CD4-positive, alpha-beta T cell treated with Interleukin-2 at 100 ng/mL for 4 hours (primary cell): Measurements from ENCODE around the gene BCAS3.
"Not testable (repeated sequence)": the region's sequence is repeated elsewhere in the genome, so short reads cannot be mapped to it uniquely, and the experiment has no call there.

ENCODE experiments used
- DNase-seq: peaks from one replicate; pipeline ENCODE4 v3.0.0-alpha.2; 2020; ENCODE audit warnings: low spot score

BCAS3 gene

DNA sequence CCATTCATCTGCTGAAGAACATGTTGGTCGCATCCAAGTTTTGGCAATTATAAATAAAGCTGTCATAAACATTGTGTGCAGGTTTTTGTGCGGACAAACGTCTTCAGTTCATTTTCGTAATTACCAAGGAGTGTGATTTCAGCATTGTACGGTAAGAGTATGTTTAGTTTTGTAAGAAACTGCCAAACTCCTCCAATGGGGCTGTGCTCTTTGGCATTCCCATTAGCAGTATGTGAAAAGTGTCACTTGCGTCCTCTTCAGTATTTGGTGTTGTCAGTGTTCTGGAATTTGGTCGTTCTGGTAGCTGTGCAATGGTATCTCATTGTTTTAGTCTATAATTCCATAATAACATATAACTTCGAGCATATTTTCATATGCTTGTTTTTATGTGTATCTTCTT, 120.9 kb downstream of the BCAS3 start:
- no peak for DNase-seq

DNA sequence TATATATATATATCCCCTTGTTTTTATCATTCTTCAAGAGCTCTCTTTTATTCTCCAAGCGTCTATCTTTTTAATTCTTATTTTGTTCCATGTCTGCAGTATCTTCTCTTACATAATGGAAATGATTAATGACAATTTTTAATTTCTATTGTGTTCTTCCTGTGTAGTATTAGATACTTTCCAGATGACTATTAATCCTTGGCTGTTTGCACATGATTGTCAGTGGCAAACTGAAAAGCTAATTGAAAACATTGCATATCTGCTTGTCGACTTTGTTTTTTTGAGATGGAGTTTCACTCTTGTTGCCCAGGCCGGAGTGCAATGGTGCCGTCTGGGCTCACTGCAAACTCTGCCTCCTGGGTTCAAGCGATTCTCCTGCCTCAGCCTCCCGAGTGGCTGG, 124.7 kb downstream of the BCAS3 start:
- no peak for DNase-seq

DNA sequence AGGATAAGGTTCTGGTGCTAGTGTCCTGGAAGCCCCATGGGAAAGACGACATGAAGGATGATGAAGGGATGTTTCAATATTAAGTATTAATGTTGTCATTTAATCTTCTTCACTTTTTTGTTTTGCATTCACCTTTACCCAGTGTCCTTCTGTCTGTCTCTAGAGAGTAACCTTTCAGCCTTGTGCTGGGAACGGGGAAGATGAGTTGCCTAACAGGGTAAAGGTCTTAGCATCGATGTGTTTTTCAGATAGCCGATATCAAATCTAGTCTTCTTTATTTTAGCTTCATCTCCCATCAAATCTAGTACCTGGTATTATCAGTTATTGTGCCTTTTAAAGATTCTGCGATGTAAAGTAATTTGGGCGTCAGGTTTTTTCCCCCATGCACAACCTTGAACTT, 125.4 kb downstream of the BCAS3 start:
- DNase-seq: no peak

DNA sequence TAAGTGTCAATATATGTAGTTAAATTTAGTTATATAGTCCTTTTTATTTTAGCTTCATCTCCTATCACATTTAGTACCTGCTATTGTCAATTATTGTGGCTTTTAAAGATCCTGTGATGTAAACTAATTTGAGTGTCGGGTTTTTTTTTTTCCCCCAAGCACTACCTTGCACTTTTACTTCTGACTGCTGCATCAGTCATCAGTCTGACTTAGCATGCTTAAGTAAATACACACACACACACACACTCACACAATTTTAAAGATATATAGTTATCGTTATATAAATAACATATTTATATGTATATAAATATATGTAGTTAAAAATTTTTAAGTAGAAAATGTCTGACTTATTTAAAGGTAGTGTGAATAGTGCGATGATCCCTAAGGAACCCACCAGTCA, 127.2 kb downstream of the BCAS3 start:
- DNase-seq: no peak

DNA sequence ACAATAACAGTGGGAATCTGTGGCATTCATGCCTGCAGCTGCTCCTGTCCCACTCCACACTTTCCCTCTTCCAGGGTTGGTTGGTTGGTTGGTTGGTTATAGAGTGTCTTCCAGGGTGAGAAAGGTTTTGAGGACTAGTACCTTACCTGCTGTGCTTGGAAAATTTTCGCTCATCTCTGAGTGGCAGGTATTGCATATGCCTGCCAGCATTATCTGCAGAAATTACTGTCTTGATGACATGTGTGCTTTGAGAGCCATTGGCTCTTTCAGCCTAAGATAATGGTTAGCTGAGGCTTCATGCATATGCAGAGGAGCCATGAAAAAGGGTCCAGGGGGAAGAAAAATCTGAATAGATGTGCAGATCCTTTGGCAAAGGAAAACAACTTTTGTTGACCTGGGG, 131.8 kb downstream of the BCAS3 start:
- DNase-seq: no peak

DNA sequence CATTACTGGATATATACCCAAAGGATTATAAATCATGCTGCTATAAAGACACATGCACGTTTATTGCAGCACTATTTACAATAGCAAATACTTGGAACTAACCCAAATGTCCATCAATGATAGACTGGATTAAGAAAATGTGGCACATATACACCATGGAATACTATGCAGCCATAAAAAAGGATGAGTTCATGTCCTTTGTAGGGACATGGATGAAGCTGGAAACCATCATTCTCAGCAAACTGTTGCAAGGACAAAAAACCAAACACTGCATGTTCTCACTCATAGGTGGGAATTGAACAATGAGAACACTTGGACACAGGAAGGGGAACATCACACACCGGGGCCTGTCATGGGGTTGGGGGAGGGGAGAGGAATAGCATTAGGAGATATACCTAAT, 137.3 kb downstream of the BCAS3 start:
- DNase-seq: not testable (repeated sequence)

DNA sequence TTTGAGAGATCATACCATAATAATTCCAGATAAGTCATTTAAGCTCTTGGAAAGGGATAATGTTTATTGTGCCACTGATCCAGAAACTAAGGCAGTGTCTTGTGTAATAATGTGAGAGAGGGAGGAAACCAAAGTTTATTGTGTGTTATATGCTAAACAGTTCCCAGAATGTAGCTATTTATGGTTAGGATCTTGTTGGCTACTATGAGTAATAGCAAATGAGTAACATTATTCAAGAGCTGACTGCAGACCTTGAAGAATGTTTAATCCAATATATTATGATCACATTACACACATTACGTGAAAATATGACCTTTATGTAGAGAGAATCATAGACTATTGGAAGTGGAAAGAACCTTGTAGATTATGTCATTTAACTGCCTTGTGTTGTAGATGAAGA, 139.5 kb downstream of the BCAS3 start:
- DNase-seq: no peak

DNA sequence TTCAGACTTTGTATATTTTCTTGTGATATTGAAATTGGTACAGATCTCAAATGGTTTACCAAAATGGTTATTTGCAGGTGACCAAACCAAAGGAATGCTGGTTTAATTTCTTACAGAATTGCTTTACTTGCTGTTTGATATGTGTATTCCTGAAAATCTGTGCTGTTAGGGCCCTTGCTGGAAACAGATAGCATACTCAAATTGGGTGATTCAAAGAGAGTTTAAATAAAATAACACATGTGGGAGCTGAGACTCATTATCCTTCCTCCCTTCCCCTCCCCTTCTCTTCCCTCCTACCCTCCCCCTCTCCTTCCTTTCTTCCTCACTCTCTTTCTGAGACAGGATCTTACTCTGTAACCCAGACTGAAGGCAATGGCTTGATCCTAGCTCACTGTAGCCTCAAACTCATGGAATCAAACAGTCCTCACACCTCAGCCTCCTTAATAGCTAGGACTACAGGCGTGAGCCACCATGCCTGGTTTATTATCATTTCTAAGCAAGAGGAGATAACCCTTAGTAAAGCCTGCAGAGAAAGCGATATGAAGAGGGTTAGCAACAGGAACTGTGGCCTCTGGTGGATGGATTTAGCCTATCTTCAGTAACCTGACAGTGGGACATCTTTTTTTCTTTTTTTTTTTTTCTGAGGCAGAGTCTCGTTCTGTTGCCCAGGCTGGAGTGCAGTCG, 141.9 kb downstream of the BCAS3 start:
- no peak for DNase-seq

DNA sequence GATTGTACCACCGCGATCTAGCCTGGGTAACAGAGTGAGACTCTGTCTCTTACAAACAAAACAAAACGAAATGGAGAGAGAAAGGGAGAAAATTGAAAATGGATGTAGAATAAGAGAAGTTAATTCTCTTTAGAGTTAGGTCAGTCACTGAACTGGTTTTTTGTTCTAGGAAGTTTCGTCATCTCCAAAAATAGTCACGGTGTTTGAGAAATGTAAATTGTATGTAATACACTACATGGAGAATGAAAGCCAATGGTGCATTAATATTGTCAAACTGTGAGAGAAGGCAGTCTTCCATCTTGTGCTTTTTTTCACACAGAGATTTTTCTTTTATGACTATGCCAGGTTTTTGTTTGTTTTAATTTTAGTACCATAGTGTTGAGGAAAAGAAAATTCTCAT, 145.9 kb downstream of the BCAS3 start:
- DNase-seq: no peak

DNA sequence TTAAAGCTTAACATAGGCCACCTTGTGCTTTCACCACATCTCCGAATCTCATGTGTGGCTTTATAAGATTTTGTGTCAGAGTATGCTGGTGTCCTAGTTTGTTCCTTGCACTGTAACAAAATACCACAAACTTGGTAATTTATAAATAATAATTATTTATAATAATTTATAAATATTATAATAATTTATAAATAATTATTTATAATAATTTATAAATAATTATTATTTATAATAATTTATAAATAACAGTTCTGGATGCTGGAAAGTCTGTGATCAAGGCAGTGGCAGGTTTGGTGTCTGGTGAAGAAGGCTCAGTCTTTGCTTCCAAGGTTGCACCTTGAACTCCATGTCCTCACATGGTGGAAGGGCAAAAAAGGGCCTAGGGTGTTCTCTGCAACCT, 147.7 kb downstream of the BCAS3 start:
- DNase-seq: no peak

DNA sequence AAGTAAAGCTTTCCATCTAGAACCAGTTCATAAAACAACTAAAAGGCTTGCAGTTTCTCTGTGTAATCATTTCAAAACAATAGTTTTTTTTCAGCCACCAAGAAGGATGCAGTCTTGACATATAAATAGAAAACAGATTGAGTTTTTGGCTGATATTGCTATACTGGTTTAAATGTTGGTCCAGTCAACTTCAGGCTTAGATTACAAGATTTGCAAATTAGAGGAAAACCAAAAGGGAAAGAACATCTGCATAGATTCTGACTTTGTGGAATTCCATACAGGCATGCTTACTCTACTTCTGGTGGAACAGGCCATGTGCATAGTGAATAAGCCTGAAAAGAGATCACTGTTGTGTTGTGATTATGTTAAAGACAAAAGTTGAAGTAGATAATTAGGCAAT, 150.3 kb downstream of the BCAS3 start:
- no peak for DNase-seq

DNA sequence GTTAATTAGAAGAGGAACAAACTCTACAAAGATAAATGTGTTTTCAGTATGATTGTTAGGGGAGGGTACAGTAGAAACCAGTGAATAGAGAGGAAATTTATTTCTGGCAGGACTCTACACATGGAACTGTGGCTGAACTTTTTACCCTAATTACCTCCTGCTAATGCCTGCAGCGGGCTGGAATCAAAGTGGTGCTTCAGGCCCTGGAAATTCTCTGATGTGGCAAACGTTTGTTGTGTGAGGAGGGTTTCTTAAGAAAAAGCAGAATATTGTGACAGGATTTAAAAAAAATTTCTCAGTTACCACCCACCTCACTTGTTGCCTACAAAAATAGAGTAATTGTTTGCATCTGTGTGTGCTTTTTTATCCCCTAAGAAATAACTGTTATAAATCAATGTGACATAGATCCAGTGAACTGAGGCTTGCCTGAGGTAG, 154.5 kb downstream of the BCAS3 start:
- DNase-seq: no peak

DNA sequence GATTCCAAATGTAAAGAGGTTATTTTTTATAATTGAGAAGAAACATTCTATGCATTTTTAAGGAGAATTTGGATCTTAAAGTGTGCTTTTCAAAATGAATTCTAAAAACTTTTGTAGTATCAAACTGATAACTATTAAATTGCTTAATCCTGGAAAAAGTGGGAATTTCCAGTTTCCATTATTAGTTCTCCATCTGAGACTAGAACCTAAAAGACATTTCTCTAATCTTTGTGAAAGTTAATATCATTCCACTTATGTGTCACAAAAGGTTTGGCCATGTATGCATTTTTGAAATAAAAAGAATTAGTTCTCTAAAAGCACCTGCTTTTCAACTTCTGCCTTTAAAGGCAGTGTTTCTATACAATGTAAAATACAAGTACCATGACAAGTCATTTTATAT, 155.0 kb downstream of the BCAS3 start:
- DNase-seq: no peak

DNA sequence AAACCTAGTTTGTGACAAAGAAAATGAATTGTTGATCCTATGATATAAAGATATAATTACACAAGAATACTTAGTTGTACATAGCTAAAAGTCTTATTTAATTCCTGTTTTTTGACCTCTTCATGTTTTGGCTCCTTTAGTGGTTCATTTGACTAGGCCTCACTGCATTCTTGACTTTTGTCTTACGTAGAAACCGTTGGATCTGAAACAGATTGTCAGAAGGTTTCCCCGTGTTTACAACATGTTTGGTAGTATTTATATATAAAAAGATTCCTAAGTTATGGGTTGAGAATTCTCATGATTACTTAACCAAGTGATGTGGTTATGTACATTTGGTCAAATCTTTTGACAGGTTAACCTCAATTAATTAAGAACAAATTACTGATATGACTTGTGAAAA, 162.8 kb downstream of the BCAS3 start:
- no peak for DNase-seq

DNA sequence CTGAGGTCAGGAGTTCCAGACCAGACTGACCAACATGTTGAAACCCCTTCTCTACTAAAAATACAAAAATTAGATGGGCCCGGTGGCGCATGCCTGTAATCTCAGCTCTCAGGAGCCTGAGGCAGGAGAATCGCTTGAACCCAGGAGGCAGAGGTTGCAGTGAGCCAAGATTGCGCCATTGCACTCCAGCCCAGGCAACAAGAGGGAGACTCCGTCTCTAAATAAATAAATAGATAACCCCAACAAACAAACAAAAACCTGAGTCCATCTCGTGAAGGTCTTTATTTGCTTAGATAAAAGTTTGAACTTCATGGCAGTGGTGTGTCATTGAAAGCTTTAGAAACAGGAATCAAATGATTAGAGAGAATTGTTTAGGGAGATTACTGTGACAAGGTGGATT, 167.4 kb downstream of the BCAS3 start:
- DNase-seq: no peak

DNA sequence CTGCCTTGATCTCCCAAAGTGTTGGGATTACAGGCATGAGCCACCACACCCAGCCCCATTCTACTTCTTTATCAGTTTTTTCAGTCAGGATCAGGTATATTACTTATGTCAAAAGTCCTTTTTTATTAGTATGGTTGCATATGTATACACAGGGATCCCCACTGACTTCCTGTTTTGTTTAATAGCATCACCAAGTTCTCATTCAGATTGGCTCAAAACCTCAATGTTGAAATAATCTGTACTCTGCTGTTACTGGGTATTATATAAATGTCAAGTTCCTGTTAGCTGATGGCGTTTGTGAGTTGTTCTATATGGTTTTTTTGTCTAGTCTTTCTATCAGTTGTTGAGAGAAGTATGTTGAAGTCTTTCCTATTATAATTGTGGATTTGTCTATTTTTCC, 168.5 kb downstream of the BCAS3 start:
- DNase-seq: no peak

DNA sequence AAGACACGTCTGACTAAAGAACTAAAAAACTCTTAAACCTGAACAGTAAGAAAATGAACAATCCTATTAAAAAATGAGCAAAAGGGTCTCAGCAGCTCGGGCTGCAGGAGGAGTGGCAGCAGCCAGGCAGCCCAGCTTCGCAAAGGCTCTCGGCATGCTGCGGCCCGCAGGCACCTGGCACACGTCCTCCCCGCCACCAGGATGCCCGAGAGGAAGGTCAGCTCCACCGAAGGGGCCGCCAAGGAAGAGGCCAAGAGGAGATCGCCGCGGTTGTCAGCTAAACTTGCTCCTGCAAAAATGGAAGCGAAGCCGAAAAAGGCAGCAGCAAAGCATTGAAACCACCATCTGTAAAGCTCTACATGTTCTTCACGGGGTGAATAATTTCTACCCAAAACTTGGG, 173.5 kb downstream of the BCAS3 start:
- no peak for DNase-seq

DNA sequence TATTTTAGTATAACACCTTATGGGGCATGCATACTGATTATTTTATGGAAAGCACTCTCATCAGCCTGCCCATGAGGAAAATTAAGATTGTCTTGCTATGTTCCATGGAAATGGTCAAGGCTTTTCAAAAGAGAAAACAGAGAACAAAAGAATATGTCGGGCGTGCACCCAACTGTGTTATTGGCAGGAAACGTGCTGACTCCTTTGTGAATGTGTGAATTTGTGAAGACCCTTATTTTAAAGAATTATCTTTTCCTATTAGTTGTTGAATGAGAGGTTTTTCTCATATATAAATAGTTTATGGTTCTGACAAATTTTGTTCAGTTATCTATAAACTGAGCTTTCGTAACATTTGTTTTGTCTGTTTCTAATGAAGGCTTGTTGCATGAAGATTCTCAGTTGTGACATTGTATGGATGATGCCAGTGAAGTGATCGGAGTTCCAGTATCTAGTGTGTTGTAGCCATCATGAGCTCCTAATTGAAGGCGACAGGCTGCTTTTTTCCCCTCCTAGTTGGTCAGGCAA, 180.0 kb downstream of the BCAS3 start:
- DNase-seq: no peak

DNA sequence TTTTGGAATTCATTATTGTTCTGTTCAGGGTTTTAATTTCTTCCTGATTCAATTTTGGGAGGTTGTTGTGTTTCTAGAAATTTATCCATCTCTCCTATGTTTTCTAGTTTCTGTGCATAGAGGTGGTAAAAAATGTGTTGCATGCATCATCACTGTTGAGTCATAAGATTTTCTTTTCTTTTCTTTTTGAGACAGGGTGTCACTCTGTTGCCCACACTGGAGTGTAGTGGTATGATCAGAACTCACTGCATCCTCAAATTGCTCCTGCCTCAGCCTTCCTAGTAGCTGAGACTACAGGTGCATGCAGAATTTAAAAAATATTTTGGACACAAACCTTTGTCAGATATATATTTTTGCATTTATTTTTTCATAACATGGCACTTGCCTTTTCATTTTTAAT, 184.8 kb downstream of the BCAS3 start:
- no peak for DNase-seq

DNA sequence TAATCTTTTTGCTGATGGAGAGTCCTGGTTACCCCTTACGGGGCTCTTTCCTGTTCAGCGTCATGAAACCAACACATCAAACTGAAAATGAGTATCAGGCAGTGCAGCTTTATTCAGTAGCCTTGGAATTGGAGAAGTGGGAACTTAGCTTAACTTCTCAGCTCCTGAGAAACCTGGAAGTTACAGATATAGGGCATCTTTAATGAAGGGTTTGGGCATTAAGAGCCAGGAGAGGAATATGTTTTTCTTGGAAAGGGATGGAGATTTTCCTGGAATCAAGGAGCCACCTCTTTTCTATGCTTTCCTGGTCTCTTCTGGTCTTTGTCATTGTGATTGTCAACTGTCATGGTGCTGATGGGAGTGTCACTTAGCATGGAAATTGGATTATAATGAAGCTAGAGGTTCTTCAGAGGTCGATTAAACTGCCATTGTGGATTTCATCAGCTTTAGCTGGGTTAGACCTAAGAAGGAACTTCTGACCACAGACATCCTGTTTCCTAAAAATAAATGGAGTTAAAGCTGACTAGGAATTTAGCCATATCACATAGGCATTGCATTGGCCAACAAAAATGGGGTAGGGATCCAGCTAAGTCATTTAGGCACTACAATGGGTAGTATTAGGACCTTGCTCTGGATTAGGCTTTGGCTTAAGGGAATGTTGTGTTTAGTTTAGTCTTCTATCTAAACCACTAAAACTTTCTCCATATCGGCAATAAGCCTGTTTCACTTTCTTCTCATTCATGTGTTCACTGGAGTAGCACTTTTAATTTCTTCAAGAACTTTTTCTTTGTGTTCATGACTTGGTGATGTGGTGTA, 186.4 kb downstream of the BCAS3 start:
- DNase-seq: no peak

DNA sequence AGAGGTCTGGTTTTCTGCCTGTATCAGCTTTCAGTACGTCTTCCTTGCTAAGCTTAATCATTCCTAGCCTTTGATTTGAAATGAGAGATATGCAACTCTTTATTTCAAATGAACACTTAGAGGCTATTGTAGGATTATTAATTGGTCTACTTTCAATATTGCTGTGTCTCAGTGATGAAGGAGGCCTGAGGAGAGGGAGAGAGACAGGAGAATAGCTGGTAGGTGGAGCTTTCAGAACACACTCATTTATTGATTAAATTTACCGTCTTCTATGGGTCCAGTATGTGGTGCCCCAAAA, 187.0 kb downstream of the BCAS3 start:
- no peak for DNase-seq

DNA sequence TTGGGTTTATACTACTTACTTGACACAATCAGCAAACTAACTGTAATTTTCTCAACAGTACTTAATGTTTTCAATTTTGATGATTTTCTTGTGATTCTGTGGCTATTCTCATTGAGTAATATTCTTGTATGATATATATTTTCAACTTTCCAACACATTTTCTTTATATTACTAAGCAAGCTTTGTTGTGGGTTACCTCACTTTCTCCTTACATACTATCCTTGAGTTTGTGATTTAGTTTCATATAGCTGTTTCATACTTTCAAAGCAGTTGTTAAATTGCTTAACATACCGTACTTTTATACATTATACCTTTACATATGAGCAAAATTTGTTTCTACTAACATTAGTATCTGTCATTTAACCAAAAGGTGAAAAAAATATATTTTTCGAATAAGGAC, 197.1 kb downstream of the BCAS3 start:
- no peak for DNase-seq

DNA sequence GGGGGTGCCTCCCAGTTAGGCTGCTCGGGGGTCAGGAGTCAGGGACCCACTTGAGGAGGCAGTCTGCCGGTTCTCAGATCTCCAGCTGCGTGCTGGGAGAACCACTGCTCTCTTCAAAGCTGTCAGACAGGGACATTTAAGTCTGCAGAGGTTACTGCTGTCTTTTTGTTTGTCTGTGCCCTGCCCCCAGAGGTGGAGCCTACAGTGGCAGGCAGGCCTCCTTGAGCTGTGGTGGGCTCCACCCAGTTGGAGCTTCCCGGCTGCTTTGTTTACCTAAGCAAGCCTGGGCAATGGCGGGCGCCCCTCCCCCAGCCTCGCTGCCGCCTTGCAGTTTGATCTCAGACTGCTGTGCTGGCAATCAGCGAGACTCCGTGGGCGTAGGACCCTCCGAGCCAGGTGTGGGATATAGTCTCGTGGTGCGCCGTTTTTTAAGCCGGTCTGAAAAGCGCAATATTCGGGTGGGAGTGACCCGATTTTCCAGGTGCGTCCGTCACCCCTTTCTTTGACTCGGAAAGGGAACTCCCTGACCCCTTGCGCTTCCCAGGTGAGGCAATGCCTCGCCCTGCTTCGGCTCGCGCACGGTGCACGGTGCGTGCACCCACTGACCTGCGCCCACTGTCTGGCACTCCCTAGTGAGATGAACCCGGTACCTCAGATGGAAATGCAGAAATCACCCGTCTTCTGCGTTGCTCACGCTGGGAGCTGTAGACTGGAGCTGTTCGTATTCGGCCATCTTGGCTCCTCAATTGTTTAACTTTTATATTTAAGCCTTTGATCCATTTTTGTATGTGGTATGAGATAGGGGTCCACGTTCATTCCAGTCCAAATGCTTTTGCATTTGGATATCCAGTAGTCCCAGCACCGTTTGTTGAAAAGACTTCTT, 209.3 kb downstream of the BCAS3 start:
- not testable (repeated sequence) for DNase-seq
